Lung microvascular endothelial cell (primary cell): ENCODE data around the gene TMEM108. TPM values are rescaled to one million over a fixed set of nuclear protein-coding genes. Genes with fewer than 3 reads are reported as not detected.

Experiments used
- DNase-seq, 2 donors: peaks; one replicate each; pipeline versions ENCODE4 v3.0.0 to v3.0.0-alpha.2; 2010; ENCODE audit warnings: low read depth in 2 of 2
- total RNA-seq: library from RNA; depleted of rRNA; stranded (reverse); fragments of >200 nt; gene quantifications from 2 replicates; pipeline ENCODE4 v1.2.1, GENCODE V29; 2014

The TMEM108 gene
- total RNA-seq, 1 donor from 2014 or later = not detected

DNA sequence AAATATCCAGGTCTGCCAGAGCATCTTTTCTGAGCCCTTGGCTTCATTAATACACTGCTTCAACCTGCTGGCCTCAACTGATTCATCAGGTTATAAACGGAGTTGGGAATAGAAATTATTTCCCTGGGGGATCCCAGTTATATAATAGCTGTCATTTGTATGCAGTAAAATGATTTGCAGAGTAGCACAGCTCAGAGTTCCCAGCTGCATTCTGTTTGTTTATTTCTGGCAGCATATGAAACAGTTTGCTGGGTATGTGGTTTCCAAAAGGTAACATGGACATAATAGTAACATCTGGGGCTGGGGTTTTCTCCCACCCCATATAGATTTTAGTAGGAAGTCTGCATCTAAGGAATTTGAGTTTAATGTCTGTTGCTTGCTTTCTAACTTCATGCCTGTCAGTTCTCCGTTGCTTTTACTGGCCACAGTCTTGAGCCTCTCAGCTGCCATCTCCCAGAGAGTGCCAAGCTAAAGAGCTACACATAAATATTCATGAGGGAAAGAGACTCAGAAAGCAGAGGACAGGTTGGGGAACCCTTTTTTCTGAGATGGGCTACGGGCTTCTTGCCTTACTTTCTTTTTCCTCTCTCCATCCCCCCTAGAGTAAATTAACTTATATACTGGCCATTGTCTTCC is 124.6 kb downstream of the TMEM108 start:
- no peak for DNase-seq

- DNase-seq = no peak
These were observed 129.3 kb downstream of the TMEM108 start for GRCh38 chr3:133167340-133168024.

GRCh38 chr3:133168025-133168401 is 129.8 kb downstream of the TMEM108 start:
- no peak for DNase-seq

- DNase-seq = no peak
These were observed 131.3 kb downstream of the TMEM108 start for GRCh38 chr3:133169331-133170068.

DNA sequence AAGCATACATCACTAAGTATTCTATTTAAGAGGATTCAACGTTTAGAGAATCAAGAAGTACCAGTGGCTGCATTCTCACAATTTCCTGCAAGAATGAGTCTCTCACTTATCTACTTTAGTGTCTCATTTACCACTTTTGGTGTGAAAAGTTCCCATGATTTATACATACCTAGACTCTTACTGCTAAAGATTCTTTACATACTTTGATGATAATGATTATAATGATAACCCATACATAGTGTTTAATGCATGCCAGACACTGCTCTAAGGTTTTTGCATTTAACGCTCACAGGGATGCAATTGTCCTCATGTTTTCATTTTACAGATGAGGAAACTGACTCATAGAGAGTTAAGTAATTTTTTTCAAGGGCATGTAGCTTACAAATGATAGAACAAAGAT is 133.6 kb downstream of the TMEM108 start:
- no peak for DNase-seq

GRCh38 chr3:133181392-133182150 is 143.4 kb downstream of the TMEM108 start:
- no peak for DNase-seq

DNA sequence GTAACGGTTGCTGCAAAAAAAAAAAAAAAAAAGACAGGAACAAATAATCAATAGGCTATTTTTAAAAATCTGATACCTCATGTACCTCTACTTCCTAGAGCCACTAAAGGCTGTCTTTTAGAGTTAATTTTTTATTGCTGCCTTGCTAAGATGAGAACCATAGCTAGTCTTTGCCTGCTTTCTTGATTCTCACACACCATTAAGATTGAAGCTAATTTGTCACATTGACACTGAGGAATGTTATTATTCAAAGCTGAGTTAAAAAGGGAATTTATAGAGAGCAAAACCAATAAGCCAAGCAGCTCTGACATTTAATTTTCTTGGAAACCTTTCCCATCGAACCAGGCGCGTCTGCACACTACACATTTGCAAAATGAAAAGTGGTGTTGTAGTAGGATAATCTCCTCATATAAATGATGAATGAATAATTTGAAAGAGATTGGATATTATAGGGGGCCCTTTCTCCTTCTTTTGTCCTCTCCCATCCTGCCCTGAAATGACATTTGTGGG is 149.7 kb downstream of the TMEM108 start:
- no peak for DNase-seq

DNA sequence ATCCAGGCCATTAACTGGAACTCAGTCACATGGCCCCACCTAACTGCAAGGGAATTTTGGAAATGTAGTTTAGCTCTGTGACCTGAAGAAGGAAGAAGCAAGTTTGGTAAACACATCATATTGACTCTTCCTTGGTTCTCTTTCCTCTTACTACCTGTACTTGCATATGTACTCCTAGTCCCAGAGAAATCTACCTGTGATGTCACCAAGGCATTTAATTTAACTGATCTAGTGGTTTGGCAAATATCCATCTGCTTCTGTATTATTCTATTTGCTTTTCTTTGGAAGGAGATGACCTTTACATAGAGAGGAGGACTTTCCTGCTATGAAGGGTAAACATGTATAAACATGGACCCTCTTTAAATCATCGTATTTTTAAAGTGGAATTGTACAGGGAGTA is 150.8 kb downstream of the TMEM108 start:
- DNase-seq = no peak

DNA sequence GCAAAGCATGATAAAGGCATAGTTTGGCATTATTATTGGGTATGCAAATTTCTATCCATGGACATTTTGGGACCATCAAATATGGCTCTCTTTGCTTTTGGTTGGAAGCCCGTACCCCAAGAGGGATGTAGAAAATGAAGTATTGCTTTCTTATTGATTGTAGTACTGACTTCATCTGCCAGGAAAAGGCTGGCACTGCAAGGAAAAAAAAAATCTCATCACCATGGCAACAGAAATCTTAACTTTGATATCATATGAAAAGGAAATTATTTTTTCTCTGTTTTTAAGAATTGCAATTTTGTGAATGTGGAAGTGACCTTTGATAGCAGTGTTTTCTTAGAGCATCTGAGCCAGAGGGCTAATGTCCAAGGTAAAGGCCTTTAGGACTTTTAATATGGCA is 151.7 kb downstream of the TMEM108 start:
- no peak for DNase-seq

DNA sequence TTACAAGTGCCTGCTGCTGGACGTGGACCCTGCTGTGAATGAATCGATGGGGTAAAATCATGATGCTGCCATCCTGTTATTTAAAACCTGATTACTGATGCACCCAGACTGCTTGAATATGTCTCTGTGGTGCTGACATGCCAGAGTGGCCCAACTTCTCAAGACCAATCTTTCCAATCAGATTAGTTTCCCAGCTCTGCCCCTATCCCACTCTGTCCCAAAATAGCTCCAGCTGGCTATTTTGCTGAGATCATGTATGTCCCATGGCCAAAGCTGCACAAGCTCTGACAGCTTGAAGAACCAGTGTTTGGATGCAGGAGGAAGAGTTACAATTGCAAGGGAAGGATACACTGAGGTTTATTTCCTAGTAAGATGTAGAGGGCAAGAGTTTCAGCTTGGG is 153.6 kb downstream of the TMEM108 start:
- no peak for DNase-seq

- no peak for DNase-seq
These were observed 154.3 kb downstream of the TMEM108 start for GRCh38 chr3:133192363-133192945.

GRCh38 chr3:133192967-133193366 is 154.8 kb downstream of the TMEM108 start:
- no peak for DNase-seq

GRCh38 chr3:133196527-133196926 is 158.3 kb downstream of the TMEM108 start:
- no peak for DNase-seq

DNA sequence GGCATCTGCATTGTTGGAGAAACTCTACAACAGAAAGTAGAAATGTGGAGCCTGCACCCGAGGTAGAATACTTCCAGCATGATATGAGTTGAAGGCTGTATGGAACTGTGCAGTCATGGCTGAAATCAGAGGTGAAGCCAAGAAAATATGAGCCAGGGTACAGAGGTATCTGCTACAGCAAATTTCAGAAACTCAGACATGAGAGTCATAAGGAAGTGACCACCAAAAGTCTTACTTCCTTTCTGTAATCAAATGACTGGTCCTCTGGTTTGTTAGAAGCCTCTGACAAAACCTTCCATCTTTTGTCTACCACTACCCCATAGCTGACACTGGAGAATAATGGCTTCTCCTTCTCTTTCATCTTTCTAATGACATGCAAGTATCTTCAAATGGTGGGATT is 159.4 kb downstream of the TMEM108 start:
- no peak for DNase-seq

DNA sequence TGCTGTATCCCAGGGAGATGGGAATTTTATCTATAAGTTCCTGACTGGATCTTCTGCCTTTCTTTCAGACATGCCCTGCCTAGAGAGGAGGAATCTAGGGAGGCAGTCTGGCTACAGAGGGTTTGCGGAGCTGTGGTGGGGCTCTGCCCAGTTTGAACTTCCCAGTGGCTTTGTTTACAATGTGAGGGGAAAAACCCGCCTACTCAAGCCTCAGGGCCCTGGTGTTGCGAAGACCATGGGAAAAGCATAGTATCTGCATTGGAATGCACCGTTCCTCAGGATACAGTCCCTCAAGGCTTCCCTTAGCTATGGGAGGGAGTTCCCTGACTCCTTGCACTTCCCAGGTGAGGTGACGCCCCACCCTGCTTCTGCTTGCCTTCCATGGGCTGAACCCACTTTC is 168.7 kb downstream of the TMEM108 start:
- DNase-seq = no peak

DNA sequence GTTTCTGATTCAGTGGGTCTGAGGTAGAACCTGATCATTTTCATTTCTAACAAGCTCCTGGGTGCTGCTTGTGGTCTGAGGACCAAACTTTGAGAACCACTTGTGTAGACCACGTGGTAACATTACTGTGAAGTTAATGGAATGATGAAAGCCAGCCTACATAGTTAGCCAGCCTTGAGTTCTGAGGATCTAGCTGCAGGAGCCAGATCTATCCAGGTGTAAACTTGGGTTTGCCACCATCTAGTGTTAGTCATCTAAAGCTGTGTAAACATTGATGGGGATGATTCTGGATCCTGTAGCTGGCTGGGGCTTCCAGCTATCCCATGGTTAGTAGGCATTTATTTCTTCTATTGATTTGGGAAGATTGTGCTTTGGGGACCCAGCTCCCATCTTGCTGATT is 170.0 kb downstream of the TMEM108 start:
- DNase-seq = no peak

GRCh38 chr3:133209871-133210550 is 171.8 kb downstream of the TMEM108 start:
- DNase-seq = no peak

- DNase-seq = no peak
These were observed 172.5 kb downstream of the TMEM108 start for GRCh38 chr3:133210656-133211055.

DNA sequence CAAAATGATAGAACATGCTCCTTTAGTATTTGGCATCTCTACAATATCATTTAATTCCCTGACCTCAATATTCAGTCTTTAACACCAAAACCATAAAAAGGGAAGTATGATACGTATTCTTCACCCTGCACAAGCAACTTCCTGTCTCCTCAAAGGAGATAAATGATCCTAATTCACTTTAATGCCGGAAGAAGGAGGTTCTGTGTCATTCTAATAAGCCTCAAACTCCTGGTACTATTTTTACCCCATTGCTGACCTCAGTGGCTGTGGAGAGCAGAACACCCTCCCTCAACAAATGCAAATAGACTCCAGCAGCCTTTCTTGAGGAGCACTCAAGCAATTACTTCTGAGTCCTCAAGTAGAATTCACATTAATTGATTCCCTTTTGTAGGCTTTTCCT is 173.3 kb downstream of the TMEM108 start:
- no peak for DNase-seq

DNA sequence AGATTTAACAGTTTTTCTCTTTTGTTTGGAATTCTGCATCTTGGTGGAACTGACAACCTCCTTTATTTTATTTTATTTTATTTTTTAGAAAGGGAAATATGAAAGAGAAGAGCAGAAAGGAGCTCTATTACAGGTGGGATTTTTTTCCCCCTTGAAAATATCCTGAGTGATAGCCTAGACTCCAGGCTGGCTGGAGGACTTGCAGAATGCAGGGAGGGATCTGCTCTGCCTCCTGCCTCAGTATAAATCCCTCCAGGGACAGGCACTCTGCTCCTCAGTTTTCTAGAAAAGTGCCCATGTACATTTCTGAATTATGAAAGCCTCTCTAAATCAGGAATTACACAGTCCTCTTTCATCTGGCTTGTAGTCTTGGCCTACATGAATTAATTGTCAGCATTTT is 173.7 kb downstream of the TMEM108 start:
- DNase-seq = no peak

GRCh38 chr3:133213937-133214336 is 175.7 kb downstream of the TMEM108 start:
- DNase-seq = no peak
